ENCODE measurements around the gene NDUFAF7.
"Not testable (repeated sequence)": the region's sequence is repeated elsewhere in the genome, so short reads cannot be mapped to it uniquely, and the experiment has no call there.

The NDUFAF7 gene

GRCh38 chr2:37219046-37219445 is 12.4 kb upstream of the NDUFAF7 start:
- no peak for DNase-seq (ENCODE audit: low spot score)

GRCh38 chr2:37223131-37223530 is 8.3 kb upstream of the NDUFAF7 start:
- DNase-seq (ENCODE audit: low spot score), result no peak

GRCh38 chr2:37224063-37224462 is 7.4 kb upstream of the NDUFAF7 start:
- no peak for DNase-seq (ENCODE audit: low spot score)

GRCh38 chr2:37225129-37225528 is 6.3 kb upstream of the NDUFAF7 start:
- not testable (repeated sequence) for DNase-seq (ENCODE audit: low spot score)

- DNase-seq (ENCODE audit: low spot score), result no peak
Measured at GRCh38 chr2:37226863-37227262, 4.6 kb upstream of the NDUFAF7 start.

GRCh38 chr2:37228788-37229187 is 2.7 kb upstream of the NDUFAF7 start:
- DNase-seq (ENCODE audit: low spot score), result no peak

GRCh38 chr2:37230581-37230980 is 877 bp upstream of the NDUFAF7 start:
- peak; percentile 3 for DNase-seq (ENCODE audit: low spot score)

GRCh38 chr2:37232131-37232933 is 874 bp downstream of the NDUFAF7 start:
- DNase-seq (ENCODE audit: low spot score), result peak; percentile 5

GRCh38 chr2:37243435-37243834 is 12.0 kb downstream of the NDUFAF7 start:
- DNase-seq (ENCODE audit: low spot score), result no peak

GRCh38 chr2:37244017-37244416 is 12.6 kb downstream of the NDUFAF7 start:
- DNase-seq (ENCODE audit: low spot score), result no peak

- DNase-seq (ENCODE audit: low spot score), result no peak
Measured at GRCh38 chr2:37244755-37245154, 13.3 kb downstream of the NDUFAF7 start.

GRCh38 chr2:37246205-37246604 is 14.7 kb downstream of the NDUFAF7 start:
- DNase-seq (ENCODE audit: low spot score), result no peak

GRCh38 chr2:37250869-37251740 is 19.6 kb downstream of the NDUFAF7 start:
- no peak for DNase-seq (ENCODE audit: low spot score)

GRCh38 chr2:37262522-37262921 is 31.1 kb downstream of the NDUFAF7 start:
- no peak for DNase-seq (ENCODE audit: low spot score)

GRCh38 chr2:37263839-37264238 is 32.4 kb downstream of the NDUFAF7 start:
- DNase-seq (ENCODE audit: low spot score), result no peak

GRCh38 chr2:37267685-37268084 is 36.2 kb downstream of the NDUFAF7 start:
- DNase-seq (ENCODE audit: low spot score), result no peak

- DNase-seq (ENCODE audit: low spot score), result no peak
Measured at GRCh38 chr2:37268111-37268510, 36.7 kb downstream of the NDUFAF7 start.

- no peak for DNase-seq (ENCODE audit: low spot score)
Measured at GRCh38 chr2:37271376-37272067, 40.1 kb downstream of the NDUFAF7 start.

- DNase-seq (ENCODE audit: low spot score), result no peak
Measured at GRCh38 chr2:37274359-37274965, 43.0 kb downstream of the NDUFAF7 start.

- DNase-seq (ENCODE audit: low spot score), result no peak
Measured at GRCh38 chr2:37276291-37276690, 44.8 kb downstream of the NDUFAF7 start.

GRCh38 chr2:37281916-37282315 is 50.5 kb downstream of the NDUFAF7 start:
- DNase-seq (ENCODE audit: low spot score), result no peak

- no peak for DNase-seq (ENCODE audit: low spot score)
Measured at GRCh38 chr2:37282746-37283145, 51.3 kb downstream of the NDUFAF7 start.
